ENCODE data around the gene ITFG2.

The ITFG2 gene

GRCh38 chr12:2795291-2796186, 16.9 kb upstream of the ITFG2 start:
- TF ChIP-seq CTCF (IDR thresholded peaks at IDR 0.05; ENCODE audit: control extremely low read depth, extremely low read depth, low read depth, missing control alignments), result peak; percentile 3
- POLR2A ChIA-PET, result interaction anchor here (0.6 to 1.0 kb wide), 2 partner anchors 12 to 82 kb away, joined by 3 to 6 read pairs; partner anchors contain the start of genes FOXM1 and RHNO1
- DNase-seq (ENCODE audit: extremely low spot score), result peak; percentile 93
- CTCF ChIA-PET, result interaction anchor here (1.0 to 3.8 kb wide), 7 partner anchors 10 to 779 kb away, joined by 3 to 19 read pairs (median 3); partner anchors contain the start of genes FOXM1 and RHNO1

- ChIA-PET CTCF (interaction anchor here (1.0 to 2.6 kb wide), 4 partner anchors 12 to 779 kb away, joined by 3 to 16 read pairs (median 5); no protein-coding TSS in a partner anchor), POLR2A (interaction anchor here (0.6 to 1.0 kb wide), 2 partner anchors 12 to 81 kb away, joined by 3 to 6 read pairs; partner anchors contain the start of genes FOXM1 and RHNO1)
- TF ChIP-seq CTCF (IDR thresholded peaks at IDR 0.05; ENCODE audit: control extremely low read depth, extremely low read depth, low read depth, missing control alignments), result peak; percentile 5
- DNase-seq (ENCODE audit: extremely low spot score), result no peak
These were observed 16.2 kb upstream of the ITFG2 start for GRCh38 chr12:2796187-2796666.

GRCh38 chr12:2797721-2798418, 14.6 kb upstream of the ITFG2 start:
- DNase-seq (ENCODE audit: extremely low spot score), result no peak
- peak; percentile 21 for TF ChIP-seq CTCF (IDR thresholded peaks at IDR 0.05; ENCODE audit: control extremely low read depth, extremely low read depth, low read depth, missing control alignments)
- CTCF ChIA-PET, result interaction anchor here (0.7 to 1.5 kb wide), 2 partner anchors 10 to 147 kb away, joined by 3 read pairs; no protein-coding TSS in a partner anchor
- POLR2A ChIA-PET, result interaction anchor here (0.6 kb wide), 1 partner anchor 1105 kb away, joined by 4 read pairs; no protein-coding TSS in a partner anchor

- TF ChIP-seq CTCF (IDR thresholded peaks at IDR 0.05; ENCODE audit: control extremely low read depth, extremely low read depth, low read depth, missing control alignments), result no peak
- POLR2A ChIA-PET, result no interaction called here
- DNase-seq (ENCODE audit: extremely low spot score), result no peak
- CTCF ChIA-PET, result interaction anchor here (0.9 to 1.7 kb wide), 6 partner anchors 10 to 274 kb away, joined by 3 to 4 read pairs (median 4); partner anchors contain the start of gene ITFG2
These were observed 12.4 kb upstream of the ITFG2 start for GRCh38 chr12:2800046-2800570.

GRCh38 chr12:2801044-2801783, 11.3 kb upstream of the ITFG2 start:
- DNase-seq (ENCODE audit: extremely low spot score), result no peak
- POLR2A ChIA-PET, result no interaction called here
- CTCF ChIA-PET, result interaction anchor here (1.5 to 1.7 kb wide), 2 partner anchors 13 to 17 kb away, joined by 4 read pairs; no protein-coding TSS in a partner anchor
- TF ChIP-seq CTCF (IDR thresholded peaks at IDR 0.05; ENCODE audit: control extremely low read depth, extremely low read depth, low read depth, missing control alignments), result no peak

All from GM10248 (cell line).